ENCODE data around the gene TMSB4Y.
A peak's percentile ranks its signal among the peaks of the same experiment; 100 is the strongest.

Gene TMSB4Y

DNA sequence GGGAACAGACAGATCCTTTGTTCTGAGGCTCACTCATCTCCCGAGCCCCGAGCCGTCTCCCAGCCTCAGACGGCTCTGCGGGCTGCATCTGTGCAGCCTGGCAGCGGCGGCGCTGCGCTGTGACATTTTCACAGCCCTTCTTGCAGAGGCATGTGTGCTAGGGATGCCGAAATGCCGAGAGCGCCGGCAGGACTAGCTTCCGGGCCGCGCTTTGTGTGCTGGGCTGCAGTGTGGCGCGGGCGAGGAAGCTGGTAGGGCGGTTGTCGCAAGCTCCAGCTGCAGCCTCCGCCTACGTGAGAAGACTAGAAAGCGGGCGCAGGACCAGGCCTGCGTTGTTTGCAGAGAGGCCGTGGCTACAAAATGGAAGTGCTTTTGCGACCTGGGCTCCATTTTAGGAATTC, at the start of gene TMSB4Y:
TMSB4Y (plus strand) TSS at position 332 of the 401 bp plus-strand sequence.
- DNase-seq (ENCODE audit: low read depth in 2 of 2) = peak in 1 of 2 donors; percentile 50

DNA sequence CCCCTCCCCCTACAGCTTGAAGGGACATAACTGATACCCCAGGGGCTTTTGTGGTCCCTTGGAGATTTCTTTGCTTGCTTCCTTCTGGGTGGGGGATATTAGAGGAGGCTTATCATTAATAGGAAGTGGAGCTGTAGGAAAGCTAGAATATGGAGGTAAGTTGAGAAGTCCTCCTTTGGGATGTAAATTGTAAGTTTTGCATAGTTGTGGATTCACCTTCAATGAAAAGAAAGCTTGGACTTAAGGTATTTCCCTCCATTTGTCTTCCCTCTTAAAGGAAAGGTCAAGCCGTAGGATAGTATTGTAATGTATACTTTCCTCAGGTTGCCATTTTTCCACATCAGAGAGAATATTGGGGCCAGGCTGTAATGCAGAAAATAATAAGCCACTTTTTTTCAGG, 39.5 kb upstream of the TMSB4Y start:
- DNase-seq (ENCODE audit: low read depth in 2 of 2) = no peak

DNA sequence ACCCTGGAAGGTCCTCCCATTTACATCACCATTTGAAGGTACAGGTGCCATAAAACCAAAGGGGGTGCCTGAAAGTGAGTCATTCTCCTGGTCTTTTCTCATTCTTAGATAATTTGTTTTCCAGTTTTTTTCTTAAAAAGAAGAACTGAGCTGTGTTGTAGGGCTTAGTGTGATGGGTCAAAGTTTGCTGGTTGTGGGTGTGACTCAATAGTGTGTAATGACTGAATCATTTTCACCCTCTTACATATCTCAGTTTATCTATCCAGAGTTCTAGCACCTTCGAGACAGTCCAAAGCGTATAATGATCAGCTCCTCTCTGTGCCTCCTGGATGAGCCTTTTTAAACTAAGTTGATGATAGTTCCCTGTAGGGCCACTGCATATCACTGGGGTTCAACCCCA, 32.6 kb upstream of the TMSB4Y start:
- no peak for DNase-seq (ENCODE audit: low read depth in 2 of 2)

DNA sequence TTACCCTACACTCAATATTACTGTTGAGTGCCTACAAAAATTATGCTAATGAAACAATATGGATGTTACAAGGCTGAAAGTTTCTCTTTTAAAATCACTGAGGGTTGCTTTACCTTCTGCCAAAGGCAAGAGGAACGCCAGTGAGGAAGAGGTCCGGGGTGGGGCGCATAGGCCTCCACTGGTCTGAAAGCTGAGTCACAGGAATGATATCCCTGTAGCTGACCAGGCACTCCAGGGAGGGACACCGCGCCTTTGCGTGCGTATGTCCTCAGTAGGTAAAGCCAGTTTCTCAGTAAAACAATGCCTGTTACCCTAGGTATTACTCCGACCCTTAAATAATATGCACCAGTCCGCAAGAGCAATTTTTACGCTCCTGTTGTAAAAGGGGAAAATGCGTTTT, 1.4 kb upstream of the TMSB4Y start:
- no peak for DNase-seq (ENCODE audit: low read depth in 2 of 2)

DNA sequence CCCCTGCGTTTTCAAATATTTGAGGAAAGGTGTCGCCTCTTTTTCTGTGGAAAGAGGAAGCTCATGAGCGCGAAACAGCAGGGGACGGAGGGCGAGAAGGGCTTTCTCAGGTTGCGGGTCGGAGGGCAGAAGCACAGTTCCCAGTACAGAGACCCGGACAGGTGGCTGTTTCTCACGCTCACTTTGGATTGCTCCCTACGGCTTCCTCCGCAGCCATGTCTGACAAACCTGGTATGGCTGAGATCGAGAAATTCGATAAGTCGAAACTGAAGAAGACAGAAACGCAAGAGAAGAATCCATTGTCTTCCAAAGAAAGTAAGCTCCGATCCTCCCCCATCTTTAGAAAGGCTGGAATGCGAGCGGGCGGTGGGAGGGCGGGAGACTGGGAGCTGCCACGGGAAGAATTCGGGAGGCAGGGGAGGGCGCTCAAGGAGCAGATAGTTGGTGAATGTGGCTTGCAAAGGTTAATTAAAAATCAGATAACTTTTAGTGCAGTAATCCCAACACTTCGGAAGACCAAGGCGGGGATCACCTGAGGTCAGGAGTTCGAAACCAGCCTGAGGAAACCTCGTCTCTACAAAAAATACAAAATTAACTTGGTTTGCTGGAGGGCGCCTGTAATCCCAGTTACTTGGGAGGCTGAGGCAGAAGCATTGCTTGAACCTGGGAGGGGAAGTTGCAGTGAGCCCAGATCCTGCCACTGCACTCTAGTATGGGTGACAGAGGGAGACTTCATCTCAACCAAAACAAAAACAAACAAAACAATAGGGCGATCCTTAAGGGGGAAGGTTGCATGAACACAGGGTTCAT, 627 bp downstream of the TMSB4Y start:
- DNase-seq (ENCODE audit: low read depth in 2 of 2) = no peak

DNA sequence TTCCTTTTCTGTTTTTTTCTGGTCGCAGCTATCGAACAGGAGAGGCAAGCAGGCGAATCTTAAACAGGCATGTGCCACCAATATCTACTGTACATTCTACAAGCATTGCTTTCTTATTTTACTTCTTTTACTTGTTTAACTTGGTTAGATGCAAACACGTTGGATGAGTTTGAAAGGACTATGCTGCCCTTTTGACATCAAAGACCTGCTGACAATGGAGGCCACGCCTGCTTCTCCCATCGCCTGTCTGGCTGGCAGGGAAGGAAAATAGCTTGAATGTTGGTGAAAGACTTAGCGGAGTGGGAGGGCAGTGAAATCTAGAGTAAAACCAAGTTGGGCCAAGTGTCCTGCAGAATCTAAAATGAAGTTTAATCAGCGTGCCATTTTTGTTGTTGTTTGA, 1.5 kb downstream of the TMSB4Y start:
- DNase-seq (ENCODE audit: low read depth in 2 of 2) = no peak

DNA sequence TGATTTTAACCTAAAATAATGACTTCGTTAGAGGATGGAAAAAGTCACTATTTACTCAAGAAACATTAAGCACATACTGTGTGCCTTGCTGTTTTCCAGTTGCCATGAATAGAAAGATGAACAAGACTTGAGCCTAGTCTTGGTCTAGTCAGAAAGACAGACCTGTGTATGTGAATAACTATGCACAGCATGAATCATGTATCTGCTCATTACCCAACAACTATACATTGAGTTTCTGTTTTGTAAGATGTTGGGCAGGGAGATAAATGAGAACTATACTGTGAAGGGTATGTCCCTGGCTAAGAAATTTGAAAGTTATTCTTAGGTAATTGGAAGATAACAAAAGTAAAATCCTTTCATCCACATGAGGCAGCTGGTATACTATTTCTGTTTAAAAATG, 4.3 kb downstream of the TMSB4Y start:
- no peak for DNase-seq (ENCODE audit: low read depth in 2 of 2)

DNA sequence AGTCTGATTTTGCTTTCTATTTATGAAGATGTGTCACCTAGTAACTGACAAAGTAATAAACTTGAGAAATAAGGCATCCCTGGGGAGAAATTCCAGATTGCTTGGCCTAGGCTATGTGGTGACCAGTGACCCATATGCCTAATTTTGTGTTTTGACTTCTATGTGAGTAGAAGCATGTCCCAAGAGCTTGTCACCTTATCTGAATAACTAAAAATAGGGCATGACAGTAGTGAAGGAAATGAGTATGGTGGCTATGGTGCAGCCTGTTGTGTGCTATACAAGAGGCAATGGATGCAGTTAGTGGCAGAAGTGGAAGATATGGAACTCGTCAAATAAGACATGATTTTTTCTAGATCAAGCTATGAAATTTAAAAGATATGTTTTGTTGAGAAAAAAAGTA, 15.3 kb downstream of the TMSB4Y start:
- no peak for DNase-seq (ENCODE audit: low read depth in 2 of 2)

DNA sequence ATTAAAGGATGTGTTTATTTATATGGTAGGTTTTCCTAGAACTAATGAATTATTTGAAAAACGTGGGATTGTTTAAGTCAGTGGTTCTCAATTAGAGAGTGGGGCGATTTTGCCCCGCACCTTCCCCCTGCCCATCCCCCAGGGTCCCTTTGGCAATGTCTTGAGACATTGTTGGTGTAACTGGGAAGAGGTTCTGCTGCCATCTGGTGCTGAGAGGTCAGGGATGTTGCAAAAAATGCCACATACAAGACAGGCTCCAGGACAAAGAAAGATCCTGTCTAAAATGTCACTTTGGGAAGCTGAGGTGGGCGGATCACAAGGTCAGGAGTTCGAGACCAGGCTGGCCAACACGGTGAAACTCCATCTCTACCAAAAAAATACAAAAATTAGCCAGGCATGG, 25.8 kb downstream of the TMSB4Y start:
- DNase-seq (ENCODE audit: low read depth in 2 of 2) = no peak

DNA sequence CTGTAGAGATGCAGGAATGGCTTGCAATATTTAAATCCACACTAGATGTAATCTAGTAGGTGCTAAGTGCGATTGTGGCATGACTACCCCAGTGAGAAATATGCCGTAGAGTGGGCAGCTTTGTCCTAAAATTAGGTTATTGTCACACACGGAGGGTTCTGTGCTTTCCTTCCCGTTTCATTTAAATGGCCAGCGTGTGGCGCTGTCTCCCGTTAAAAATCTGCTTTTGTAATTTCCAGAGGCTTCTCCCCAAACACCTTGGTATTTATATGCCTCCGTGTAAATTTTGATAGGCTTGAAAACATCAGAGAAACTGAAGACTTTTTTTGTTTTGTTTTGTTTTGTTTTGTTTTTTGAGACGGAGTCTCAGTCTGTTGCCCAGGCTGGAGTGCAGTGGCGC, 34.9 kb downstream of the TMSB4Y start:
- DNase-seq (ENCODE audit: low read depth in 2 of 2) = no peak

DNA sequence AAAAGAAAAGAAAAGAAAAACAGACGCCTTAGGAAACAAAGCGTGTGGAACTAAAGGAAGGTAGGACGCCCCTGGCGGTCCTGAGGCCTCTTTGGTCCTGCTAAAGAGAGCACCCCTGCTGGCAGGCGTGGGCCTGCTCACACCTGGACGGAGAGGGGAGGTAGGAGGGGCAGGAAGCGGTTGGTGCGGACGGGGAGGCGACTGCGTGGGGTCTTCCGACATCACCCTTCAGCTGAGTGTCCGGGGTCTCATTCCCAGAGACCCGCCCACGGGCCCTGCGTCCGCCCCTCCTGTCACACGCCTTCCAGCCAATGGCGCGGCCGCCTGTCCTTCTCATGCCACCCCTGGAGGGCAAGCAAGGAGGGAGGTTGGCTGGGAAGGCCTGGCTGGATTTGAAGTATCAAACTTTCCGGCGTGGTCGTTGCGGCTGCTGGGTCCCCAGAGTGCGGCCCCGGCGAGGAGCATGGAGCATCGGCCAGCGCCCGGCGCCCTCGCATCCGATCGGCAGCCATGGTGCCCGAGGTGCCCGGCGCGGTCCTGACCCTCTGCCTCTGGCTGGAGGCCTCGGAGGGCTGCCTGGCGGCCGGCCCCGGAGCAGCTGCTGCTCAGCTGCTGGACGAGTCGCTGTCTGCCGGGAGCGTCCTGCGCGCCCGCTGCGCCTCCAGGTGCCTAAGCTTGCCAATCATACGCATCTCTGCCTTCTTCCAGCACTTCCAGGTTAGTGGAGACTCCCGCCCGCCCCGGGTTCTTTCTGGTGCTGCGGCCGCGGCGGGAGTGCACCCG, 47.8 kb downstream of the TMSB4Y start:
- DNase-seq (ENCODE audit: low read depth in 2 of 2) = no peak

DNA sequence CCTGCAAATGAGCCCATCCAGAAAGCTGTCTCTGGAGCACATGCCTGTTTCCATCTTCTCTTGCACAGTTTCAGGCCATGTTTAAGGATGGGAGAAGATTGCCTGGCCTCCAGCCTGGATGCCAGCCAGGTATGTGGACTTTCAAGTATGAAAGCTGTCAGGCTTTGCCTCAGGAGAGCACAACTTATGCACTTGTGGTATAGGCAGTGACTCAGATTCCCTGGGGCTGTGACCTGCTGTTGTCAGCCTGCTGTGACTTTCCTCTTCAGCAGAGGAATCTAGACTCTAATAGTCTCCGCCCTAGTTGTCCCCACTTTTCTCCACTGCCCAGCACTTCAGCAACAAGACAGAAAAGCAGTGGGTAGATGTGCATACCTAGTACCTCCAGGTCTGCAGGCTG, 51.0 kb downstream of the TMSB4Y start:
- DNase-seq (ENCODE audit: low read depth in 2 of 2) = no peak

Data from stimulated activated CD8-positive, alpha-beta memory T cell treated with anti-CD3 and anti-CD28 coated beads, Interleukin-2, amount 100 ng/mL, for 1 hour (primary cell).